Endothelial cell of umbilical vein (primary cell): ENCODE data around the gene PANK2.
"Not testable (repeated sequence)": the region's sequence is repeated elsewhere in the genome, so short reads cannot be mapped to it uniquely, and the experiment has no call there.

Experiments
- EZH2 ChIP-seq: IDR thresholded peaks from 2 replicates; pipeline ENCODE4 v1.6.1; 2012; ENCODE audit warnings: borderline replicate concordance, low read depth, mild to moderate bottlenecking, moderate library complexity, low read length, inconsistent platforms; ENCODE audit not compliant: severe bottlenecking
- GATA2 ChIP-seq: IDR thresholded peaks from 2 replicates; pipeline ENCODE4 v1.7.0; 2011; ENCODE audit warnings: low read depth, mild to moderate bottlenecking, moderate library complexity, mixed read lengths, low read length; ENCODE audit not compliant: insufficient read length, insufficient read depth
- MYC ChIP-seq: IDR thresholded peaks from one replicate; pipeline ENCODE4 v1.6.1; 2011; ENCODE audit warnings: mild to moderate bottlenecking, low read depth, low read length
- POLR2A ChIP-seq: IDR thresholded peaks from 2 replicates; pipeline ENCODE4 v1.6.1; 2012; ENCODE audit warnings: low read depth, mild to moderate bottlenecking, control low read depth, low read length

DNA sequence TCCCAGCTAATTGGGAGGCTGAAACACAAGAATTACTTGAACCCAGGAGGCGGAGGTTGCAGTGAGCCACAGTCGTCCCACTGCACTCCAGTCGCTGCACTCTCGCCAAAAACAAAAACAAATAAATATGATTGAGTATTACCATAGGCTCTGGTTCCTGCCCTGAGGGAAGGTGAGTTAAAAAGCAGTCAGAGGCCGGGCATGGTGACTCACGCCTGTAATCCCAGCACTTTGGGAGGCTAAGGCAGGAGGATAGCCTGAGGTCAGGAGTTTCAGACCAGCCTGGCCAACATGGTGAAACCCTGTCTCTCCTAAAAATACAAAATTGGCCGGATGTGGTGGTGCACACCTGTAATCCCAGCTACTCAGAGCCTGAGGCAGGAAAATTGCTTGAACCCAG lies 49.0 kb upstream of the PANK2 start:
- TF ChIP-seq MYC, EZH2, POLR2A, GATA2: not testable (repeated sequence)
